HepG2 (cell line): ENCODE data around the gene CDC42EP5. TPM values are rescaled to one million over a fixed set of nuclear protein-coding genes. Genes with fewer than 3 reads are reported as not detected.

Experiments used
- GABPA ChIP-seq, 2 experiments: IDR thresholded peaks; 2 replicates each; pipeline ENCODE4 v1.6.1; 2011 to 2016; ENCODE audit warnings: low read depth in 2 of 2, low read length in 1 of 2, missing biosample characterization in 1 of 2, missing genetic modification characterization in 1 of 2
- GPN1 ChIP-seq: sonication (generic); formaldehyde crosslinking; IDR thresholded peaks from 2 replicates; pipeline ENCODE4 v1.5.1; 2020; ENCODE audit warnings: missing genetic modification reagents, borderline replicate concordance
- HNRNPLL ChIP-seq: fragments of 200-400 bp; formaldehyde crosslinking; IDR thresholded peaks from 2 replicates; pipeline ENCODE4 v1.6.1; 2017; ENCODE audit warnings: mild to moderate bottlenecking, low read depth, low read length; ENCODE audit not compliant: poor library complexity, severe bottlenecking
- MAX ChIP-seq: IDR thresholded peaks from 2 replicates; pipeline ENCODE4 v1.6.1; 2012; ENCODE audit warnings: inconsistent platforms
- NFYC ChIP-seq: IDR thresholded peaks from 2 replicates; pipeline ENCODE4 v1.6.1; 2016; ENCODE audit warnings: missing genetic modification reagents, missing compliant biosample characterization
- PHF5A ChIP-seq: IDR thresholded peaks from one replicate; pipeline ENCODE4 v1.6.1; 2018; ENCODE audit warnings: low read depth, missing genetic modification reagents; ENCODE audit not compliant: unreplicated experiment
- RBM22 ChIP-seq: fragments of 200-400 bp; formaldehyde crosslinking; optimal IDR thresholded peaks from 2 replicates; pipeline ENCODE3; 2017; ENCODE audit warnings: mild to moderate bottlenecking, low read length, moderate library complexity
- SIN3B ChIP-seq: fragments of 150-350 bp; IDR thresholded peaks from 2 replicates; pipeline ENCODE4 v1.6.1; 2014; ENCODE audit warnings: low read length
- SRSF1 ChIP-seq: fragments of 200-400 bp; formaldehyde crosslinking; optimal IDR thresholded peaks from 2 replicates; pipeline ENCODE3; 2017; ENCODE audit warnings: mild to moderate bottlenecking, low read depth, low read length, moderate library complexity
- TBX2 ChIP-seq: sonication (generic); formaldehyde crosslinking; IDR thresholded peaks from 2 replicates; pipeline ENCODE4 v1.5.0; 2020; ENCODE audit warnings: missing genetic modification reagents, mild to moderate bottlenecking, borderline replicate concordance
- UBTF ChIP-seq: sonication (generic); formaldehyde crosslinking; IDR thresholded peaks from 2 replicates; pipeline ENCODE4 v1.4.0; 2020; ENCODE audit warnings: mild to moderate bottlenecking, missing genetic modification reagents
- ZMYM2 ChIP-seq: sonication (generic); formaldehyde crosslinking; IDR thresholded peaks from 2 replicates; pipeline ENCODE4 v1.8.0; 2022; ENCODE audit warnings: mild to moderate bottlenecking, missing genetic modification reagents
- ZMYM3 ChIP-seq: sonication (generic); formaldehyde crosslinking; IDR thresholded peaks from 2 replicates; pipeline ENCODE4 v1.5.1; 2020; ENCODE audit warnings: mild to moderate bottlenecking, missing genetic modification reagents
- ZNF10 ChIP-seq: sonication (generic); formaldehyde crosslinking; IDR thresholded peaks from 2 replicates; pipeline ENCODE4 v1.4.0; 2020; ENCODE audit warnings: mild to moderate bottlenecking, low read depth, missing genetic modification reagents, borderline replicate concordance
- ZNF230 ChIP-seq: sonication (generic); formaldehyde crosslinking; IDR thresholded peaks from 2 replicates; pipeline ENCODE4 v1.4.0; 2020; ENCODE audit warnings: mild to moderate bottlenecking, missing genetic modification reagents
- ZNF460 ChIP-seq: sonication (generic); formaldehyde crosslinking; IDR thresholded peaks from 2 replicates; pipeline ENCODE4 v1.5.1; 2020; ENCODE audit warnings: missing genetic modification reagents, mild to moderate bottlenecking, borderline replicate concordance
- ZNF629 ChIP-seq: sonication (generic); formaldehyde crosslinking; conservative IDR thresholded peaks from 2 replicates; pipeline ENCODE4 v1.5.0; 2020; ENCODE audit warnings: missing genetic modification reagents
- ZNF644 ChIP-seq: IDR thresholded peaks from 2 replicates; pipeline ENCODE4 v1.6.1; 2016; ENCODE audit warnings: low read depth
- ZNF768 ChIP-seq: sonication (generic); formaldehyde crosslinking; IDR thresholded peaks from 2 replicates; pipeline ENCODE4 v1.4.0; 2020; ENCODE audit warnings: missing genetic modification reagents
- ZNF775 ChIP-seq: sonication (generic); formaldehyde crosslinking; IDR thresholded peaks from 2 replicates; pipeline ENCODE4 v1.4.0; 2020; ENCODE audit warnings: missing genetic modification reagents, mild to moderate bottlenecking, moderate library complexity, borderline replicate concordance
- polyA plus RNA-seq, 8 experiments: library from polyadenylated mRNA; depleted of rRNA in 3 of 8; stranded (reverse) in 7 of 8; unstranded in 1 of 8; fragments of >200 nt; fragmentation: Illumina TruSeq in 4 of 8; extraction: Trizol in 4 of 8; gene quantifications; 2 replicates each; pipeline versions ENCODE4 v1.2.1 to v1.2.3, GENCODE V29; 2011 to 2016; ENCODE audit warnings: low read depth in 4 of 8, missing spikeins in 1 of 8, mixed read lengths in 1 of 8; ENCODE audit not compliant: insufficient read depth in 1 of 8
- total RNA-seq, 5 experiments: library from RNA; depleted of rRNA; stranded (reverse); fragments of >200 nt; fragmentation: Illumina TruSeq; extraction: Trizol; gene quantifications; 2 replicates each; pipeline ENCODE4 v1.2.3, GENCODE V29; 2016; ENCODE audit warnings: low read depth in 1 of 5
- TF ChIP-seq, protein P1 (sequence below): sonication (generic); formaldehyde crosslinking; IDR thresholded peaks from 2 replicates; pipeline ENCODE4 v1.4.0; 2020; ENCODE audit warnings: missing genetic modification reagents
- TF ChIP-seq, protein P2 (sequence below): sonication (generic); formaldehyde crosslinking; conservative IDR thresholded peaks from 2 replicates; pipeline ENCODE4 v1.8.1; 2023; ENCODE audit warnings: missing genetic modification reagents

CDC42EP5 gene
- total and polyA plus RNA-seq, 2 of the 13 experiments (the other 11 are each of a cell fraction or from before 2014, with no cell fraction given), result 0.41 to 1.6 TPM

DNA sequence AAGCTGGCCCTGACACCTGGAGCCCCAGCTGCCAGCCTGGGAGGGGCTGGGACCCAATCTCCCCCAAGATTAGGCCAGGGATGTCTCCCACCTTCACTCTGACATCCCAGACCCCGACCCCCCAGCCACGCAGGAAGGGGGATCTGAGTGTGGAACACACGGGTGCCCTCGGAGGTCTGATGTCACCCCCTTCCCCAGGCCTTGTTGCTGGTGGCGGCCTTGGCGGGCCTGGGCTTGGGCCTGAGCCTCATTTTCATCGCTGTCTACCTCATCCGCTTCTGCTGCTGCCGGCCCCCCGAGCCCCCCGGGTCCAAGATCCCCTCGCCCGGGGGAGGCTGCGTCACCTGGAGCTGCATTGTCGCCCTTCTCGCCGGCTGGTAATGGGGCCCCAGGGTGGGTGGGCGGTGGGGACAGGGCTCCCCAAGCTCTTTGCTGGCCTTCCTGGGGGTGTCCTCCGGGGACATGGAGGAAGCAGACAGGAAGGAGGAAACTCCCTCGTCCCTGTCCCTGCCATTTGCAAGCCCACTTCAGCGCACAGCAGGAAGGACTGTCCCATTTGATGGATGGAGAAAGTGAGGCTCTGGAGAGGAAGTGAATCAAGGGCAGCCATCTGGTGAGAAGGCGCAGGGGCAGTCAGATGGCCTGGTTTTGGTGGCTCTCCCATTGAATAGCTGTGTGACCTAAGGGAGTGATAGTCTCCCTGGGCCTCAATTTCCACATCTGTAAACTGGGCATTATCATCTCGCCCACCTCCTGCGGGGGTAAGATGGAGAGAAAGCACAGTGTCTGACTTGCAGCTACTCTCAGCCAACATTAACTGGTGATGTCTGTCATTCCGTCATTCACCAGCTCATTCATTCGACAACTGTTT is 53.9 kb downstream of the CDC42EP5 start (continued):
- TF ChIP-seq UBTF (CRISPR knock-in tag), result no peak
- no peak for TF ChIP-seq ZNF230 (CRISPR knock-in tag)
- TF ChIP-seq SIN3B, result no peak
- TF ChIP-seq NFYC (CRISPR knock-in tag), result no peak
- TF ChIP-seq ZNF775 (CRISPR knock-in tag), result no peak
- 0 out of 2 replicates have a peak, but pooled peaks have one; percentile 12 for TF ChIP-seq MAX
- peak; percentile 33 for TF ChIP-seq RBM22
- no peak for TF ChIP-seq SRSF1
- TF ChIP-seq, protein P1, sequence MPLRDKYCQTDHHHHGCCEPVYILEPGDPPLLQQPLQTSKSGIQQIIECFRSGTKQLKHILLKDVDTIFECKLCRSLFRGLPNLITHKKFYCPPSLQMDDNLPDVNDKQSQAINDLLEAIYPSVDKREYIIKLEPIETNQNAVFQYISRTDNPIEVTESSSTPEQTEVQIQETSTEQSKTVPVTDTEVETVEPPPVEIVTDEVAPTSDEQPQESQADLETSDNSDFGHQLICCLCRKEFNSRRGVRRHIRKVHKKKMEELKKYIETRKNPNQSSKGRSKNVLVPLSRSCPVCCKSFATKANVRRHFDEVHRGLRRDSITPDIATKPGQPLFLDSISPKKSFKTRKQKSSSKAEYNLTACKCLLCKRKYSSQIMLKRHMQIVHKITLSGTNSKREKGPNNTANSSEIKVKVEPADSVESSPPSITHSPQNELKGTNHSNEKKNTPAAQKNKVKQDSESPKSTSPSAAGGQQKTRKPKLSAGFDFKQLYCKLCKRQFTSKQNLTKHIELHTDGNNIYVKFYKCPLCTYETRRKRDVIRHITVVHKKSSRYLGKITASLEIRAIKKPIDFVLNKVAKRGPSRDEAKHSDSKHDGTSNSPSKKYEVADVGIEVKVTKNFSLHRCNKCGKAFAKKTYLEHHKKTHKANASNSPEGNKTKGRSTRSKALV (CRISPR knock-in tag), result no peak
- TF ChIP-seq ZMYM2 (CRISPR knock-in tag), result no peak
- TF ChIP-seq ZNF460 (CRISPR knock-in tag), result no peak
- no peak for TF ChIP-seq ZNF644
- TF ChIP-seq ZMYM3 (CRISPR knock-in tag), result peak; percentile 88
- TF ChIP-seq HNRNPLL, result no peak
- TF ChIP-seq, protein P2, sequence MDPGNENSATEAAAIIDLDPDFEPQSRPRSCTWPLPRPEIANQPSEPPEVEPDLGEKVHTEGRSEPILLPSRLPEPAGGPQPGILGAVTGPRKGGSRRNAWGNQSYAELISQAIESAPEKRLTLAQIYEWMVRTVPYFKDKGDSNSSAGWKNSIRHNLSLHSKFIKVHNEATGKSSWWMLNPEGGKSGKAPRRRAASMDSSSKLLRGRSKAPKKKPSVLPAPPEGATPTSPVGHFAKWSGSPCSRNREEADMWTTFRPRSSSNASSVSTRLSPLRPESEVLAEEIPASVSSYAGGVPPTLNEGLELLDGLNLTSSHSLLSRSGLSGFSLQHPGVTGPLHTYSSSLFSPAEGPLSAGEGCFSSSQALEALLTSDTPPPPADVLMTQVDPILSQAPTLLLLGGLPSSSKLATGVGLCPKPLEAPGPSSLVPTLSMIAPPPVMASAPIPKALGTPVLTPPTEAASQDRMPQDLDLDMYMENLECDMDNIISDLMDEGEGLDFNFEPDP (CRISPR knock-in tag), result no peak
- TF ChIP-seq GABPA (IDR thresholded peaks at IDR 0.05; ENCODE audit: low read depth, low read length), result no peak
- no peak for TF ChIP-seq GABPA (CRISPR knock-in tag; IDR thresholded peaks at IDR 0.05; ENCODE audit: low read depth)
- TF ChIP-seq GPN1 (CRISPR knock-in tag), result no peak
- no peak for TF ChIP-seq ZNF10 (CRISPR knock-in tag)
- TF ChIP-seq ZNF768 (CRISPR knock-in tag), result 0 out of 2 replicates have a peak, but pooled peaks have one; percentile 23
- TF ChIP-seq ZNF629 (CRISPR knock-in tag), result peak; percentile 97
- TF ChIP-seq TBX2 (CRISPR knock-in tag), result peak; percentile 12; the same call in 1 of the 2 replicates
- no peak for TF ChIP-seq PHF5A (CRISPR knock-in tag)
